Retinal pigment epithelial cell (primary cell): ENCODE measurements around the gene FUT4.
"Not testable (repeated sequence)": the region's sequence is repeated elsewhere in the genome, so short reads cannot be mapped to it uniquely, and the experiment has no call there.

ENCODE experiments used
- DNase-seq: peaks from one replicate; pipeline ENCODE4 v3.0.0-alpha.2; 2010; ENCODE audit warnings: low read depth
- H3K4me3 ChIP-seq: 2 replicates; pipeline ENCODE4 v1.5.1; 2011; ENCODE audit warnings: mild to moderate bottlenecking, low read length, control low read depth, moderate library complexity
- TF ChIP-seq, protein P1 (sequence below): conservative IDR thresholded peaks from 2 replicates; pipeline ENCODE4 v1.5.1; 2011; ENCODE audit warnings: low read depth, low read length, control low read depth, inconsistent platforms

Gene FUT4

DNA sequence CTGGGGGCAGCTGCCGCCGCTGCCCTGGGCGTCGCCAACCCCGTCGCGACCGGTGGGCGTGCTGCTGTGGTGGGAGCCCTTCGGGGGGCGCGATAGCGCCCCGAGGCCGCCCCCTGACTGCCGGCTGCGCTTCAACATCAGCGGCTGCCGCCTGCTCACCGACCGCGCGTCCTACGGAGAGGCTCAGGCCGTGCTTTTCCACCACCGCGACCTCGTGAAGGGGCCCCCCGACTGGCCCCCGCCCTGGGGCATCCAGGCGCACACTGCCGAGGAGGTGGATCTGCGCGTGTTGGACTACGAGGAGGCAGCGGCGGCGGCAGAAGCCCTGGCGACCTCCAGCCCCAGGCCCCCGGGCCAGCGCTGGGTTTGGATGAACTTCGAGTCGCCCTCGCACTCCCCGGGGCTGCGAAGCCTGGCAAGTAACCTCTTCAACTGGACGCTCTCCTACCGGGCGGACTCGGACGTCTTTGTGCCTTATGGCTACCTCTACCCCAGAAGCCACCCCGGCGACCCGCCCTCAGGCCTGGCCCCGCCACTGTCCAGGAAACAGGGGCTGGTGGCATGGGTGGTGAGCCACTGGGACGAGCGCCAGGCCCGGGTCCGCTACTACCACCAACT is 1.0 kb downstream of the FUT4 start:
- H3K4me3 ChIP-seq, result peak overlapping the region; percentile 58
- DNase-seq, result no peak
- TF ChIP-seq, protein P1, sequence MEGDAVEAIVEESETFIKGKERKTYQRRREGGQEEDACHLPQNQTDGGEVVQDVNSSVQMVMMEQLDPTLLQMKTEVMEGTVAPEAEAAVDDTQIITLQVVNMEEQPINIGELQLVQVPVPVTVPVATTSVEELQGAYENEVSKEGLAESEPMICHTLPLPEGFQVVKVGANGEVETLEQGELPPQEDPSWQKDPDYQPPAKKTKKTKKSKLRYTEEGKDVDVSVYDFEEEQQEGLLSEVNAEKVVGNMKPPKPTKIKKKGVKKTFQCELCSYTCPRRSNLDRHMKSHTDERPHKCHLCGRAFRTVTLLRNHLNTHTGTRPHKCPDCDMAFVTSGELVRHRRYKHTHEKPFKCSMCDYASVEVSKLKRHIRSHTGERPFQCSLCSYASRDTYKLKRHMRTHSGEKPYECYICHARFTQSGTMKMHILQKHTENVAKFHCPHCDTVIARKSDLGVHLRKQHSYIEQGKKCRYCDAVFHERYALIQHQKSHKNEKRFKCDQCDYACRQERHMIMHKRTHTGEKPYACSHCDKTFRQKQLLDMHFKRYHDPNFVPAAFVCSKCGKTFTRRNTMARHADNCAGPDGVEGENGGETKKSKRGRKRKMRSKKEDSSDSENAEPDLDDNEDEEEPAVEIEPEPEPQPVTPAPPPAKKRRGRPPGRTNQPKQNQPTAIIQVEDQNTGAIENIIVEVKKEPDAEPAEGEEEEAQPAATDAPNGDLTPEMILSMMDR, result no peak

DNA sequence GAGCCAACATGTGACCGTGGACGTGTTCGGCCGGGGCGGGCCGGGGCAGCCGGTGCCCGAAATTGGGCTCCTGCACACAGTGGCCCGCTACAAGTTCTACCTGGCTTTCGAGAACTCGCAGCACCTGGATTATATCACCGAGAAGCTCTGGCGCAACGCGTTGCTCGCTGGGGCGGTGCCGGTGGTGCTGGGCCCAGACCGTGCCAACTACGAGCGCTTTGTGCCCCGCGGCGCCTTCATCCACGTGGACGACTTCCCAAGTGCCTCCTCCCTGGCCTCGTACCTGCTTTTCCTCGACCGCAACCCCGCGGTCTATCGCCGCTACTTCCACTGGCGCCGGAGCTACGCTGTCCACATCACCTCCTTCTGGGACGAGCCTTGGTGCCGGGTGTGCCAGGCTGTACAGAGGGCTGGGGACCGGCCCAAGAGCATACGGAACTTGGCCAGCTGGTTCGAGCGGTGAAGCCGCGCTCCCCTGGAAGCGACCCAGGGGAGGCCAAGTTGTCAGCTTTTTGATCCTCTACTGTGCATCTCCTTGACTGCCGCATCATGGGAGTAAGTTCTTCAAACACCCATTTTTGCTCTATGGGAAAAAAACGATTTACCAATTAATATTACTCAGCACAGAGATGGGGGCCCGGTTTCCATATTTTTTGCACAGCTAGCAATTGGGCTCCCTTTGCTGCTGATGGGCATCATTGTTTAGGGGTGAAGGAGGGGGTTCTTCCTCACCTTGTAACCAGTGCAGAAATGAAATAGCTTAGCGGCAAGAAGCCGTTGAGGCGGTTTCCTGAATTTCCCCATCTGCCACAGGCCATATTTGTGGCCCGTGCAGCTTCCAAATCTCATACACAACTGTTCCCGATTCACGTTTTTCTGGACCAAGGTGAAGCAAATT is 1.8 kb downstream of the FUT4 start:
- TF ChIP-seq, protein P1, result no peak
- peak overlapping the region; percentile 58 for H3K4me3 ChIP-seq
- no peak for DNase-seq

DNA sequence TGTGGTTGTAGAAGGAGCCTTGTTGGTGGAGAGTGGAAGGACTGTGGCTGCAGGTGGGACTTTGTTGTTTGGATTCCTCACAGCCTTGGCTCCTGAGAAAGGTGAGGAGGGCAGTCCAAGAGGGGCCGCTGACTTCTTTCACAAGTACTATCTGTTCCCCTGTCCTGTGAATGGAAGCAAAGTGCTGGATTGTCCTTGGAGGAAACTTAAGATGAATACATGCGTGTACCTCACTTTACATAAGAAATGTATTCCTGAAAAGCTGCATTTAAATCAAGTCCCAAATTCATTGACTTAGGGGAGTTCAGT is 2.4 kb downstream of the FUT4 start:
- TF ChIP-seq, protein P1, result no peak
- H3K4me3 ChIP-seq, result no peak overlapping the region
- no peak for DNase-seq

DNA sequence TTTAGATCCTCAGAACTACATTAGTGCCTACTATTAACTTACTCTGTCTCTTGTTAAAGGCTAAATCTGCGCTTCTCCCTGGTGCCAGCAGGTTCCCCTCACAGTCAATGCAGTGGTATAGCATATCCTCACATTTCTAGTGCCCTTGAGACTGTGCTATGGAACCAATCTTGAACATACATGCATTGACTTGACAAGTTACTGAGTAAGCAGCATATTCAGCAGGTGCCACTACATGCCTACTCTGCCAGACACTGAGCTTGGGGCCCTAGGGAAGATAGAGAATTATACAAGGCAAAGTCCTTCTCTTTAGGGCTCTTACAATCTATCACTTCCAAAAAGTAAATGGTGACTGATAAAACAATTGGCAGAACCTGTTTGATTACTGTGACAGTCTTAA is 3.2 kb downstream of the FUT4 start:
- TF ChIP-seq, protein P1, result no peak

DNA sequence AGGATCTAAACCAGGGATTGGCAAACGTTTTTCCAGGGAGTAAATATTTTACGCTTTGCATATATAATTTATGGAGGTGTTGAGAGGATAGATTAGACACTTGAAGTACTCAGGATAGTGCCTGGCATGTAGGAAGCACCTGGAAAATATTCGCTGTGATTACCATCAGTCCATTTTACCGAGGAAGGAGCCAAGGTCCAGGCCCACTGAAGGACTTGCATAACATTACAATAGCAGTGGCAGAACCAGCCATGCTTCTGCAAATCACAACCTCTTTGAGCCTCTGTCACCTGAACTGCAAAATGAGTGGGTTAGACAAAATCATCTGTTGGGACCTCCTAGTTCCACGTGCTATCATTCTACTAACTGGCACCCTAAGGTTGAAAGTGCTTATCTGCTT is 5.4 kb downstream of the FUT4 start:
- TF ChIP-seq, protein P1, result no peak
- DNase-seq, result no peak

More for the DNA sequence above, 3.2 kb downstream of the FUT4 start:
- no peak for DNase-seq
- no peak overlapping the region for H3K4me3 ChIP-seq

DNA sequence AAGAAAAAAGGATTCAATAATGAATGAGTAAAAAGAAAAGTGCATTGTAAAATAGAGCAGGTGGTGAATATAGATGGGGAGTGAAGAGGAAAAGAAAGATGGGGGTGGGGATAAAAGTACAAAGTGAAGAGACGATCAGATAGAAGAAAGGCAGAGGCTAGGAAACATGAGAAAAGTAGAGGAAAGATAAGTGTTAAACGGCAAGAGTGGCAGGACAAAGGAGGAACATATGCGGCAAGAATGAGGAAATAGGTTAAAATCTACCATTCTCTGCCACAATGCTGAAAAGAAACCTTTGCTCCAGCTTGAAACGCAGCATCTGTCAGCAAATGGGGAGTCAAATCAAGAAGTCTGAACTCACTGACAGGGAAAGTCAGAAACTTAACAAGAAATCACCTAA is 6.8 kb downstream of the FUT4 start:
- no peak overlapping the region for H3K4me3 ChIP-seq
- no peak for DNase-seq
- TF ChIP-seq, protein P1, result no peak

More for the DNA sequence above, 5.4 kb downstream of the FUT4 start:
- H3K4me3 ChIP-seq, result no peak overlapping the region

DNA sequence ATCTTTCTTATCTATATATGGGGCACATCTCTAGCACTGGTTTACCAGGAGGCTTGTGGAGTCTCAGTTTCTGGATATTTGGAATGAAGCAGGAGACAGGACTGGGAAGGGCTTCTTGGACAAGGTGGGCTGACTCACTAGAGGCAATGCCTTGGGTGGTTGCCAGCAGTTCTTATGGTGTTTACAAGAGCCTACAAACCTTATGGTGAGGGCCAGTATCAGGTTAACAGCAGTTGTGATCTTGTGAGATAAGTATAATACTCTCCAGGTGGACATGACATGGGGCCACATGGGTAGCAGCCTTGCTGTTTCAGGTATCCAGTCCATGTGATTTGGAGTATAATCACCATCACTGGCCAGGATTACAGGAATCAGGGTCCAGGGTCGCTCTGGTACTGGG is 10.2 kb downstream of the FUT4 start:
- DNase-seq, result peak; percentile 36
- H3K4me3 ChIP-seq, result no peak overlapping the region
- TF ChIP-seq, protein P1, result no peak

DNA sequence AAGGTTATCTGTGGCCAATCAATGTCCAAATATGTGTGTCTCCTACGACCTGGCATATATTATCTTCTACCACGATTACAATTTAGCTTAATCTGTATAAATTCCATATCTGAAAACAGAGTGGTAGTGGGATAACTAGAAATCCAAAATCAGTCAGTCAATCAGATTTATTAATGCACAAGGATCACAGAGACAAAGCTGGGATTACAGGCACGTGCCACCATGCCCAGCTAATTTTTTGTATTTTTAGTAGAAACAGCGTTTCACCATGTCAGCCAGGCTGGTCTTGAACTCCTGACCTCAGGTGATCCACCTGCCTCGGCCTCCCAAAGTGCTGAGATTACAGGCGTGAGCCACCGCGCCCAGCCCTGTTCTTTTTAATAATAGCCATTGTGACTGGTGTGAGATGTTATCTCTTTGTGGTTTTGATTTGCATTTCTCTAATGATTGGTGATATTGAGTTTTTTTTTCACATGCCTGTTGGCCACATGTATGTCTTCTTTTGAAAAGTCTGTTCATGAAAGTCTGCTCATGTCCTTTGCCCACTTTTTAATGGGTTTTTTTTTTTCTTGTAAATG is 12.1 kb downstream of the FUT4 start:
- H3K4me3 ChIP-seq, DNase-seq: not testable (repeated sequence)
